HepG2 (cell line): ENCODE data around the gene ZNF254. TPM values are rescaled to one million over a fixed set of nuclear protein-coding genes. Genes with fewer than 3 reads are reported as not detected.

Experiments
- ATAC-seq: fragments of 200-7000 bp; cut with Tn5 transposase; 3 replicates; pipeline ENCODE4 v1.9.1; 2020; ENCODE audit warnings: mild to moderate bottlenecking, moderate library complexity
- BruUV-seq: library from RNA; stranded (reverse); fragments of 400-500 nt; replicated peaks from 2 replicates; lab custom pipeline; 2021; lab: Mats Ljungman, UMichigan
- CTCF ChIA-PET: fragments of 300-600 bp; formaldehyde crosslinking; extraction: SDS; loops from one replicate; lab custom pipeline; 2021; ENCODE audit warnings: low total read pairs, inconsistent platforms, low intra/inter-chr PET ratio; lab: Yijun Ruan, JAX
- POLR2A ChIA-PET: fragments of 350-600 bp; sonication (Branson Sonifier 250); formaldehyde crosslinking; loops from one replicate; lab custom pipeline; 2020; ENCODE audit warnings: antibody characterized with exemption, inconsistent platforms; lab: Yijun Ruan, JAX
- DNase-seq: peaks from one replicate; pipeline ENCODE4 v3.0.0-alpha.2; 2015; ENCODE audit warnings: low spot score
- FAIRE-seq: peaks from 3 replicates; lab custom pipeline; 2011; peaks lifted over from hg19 to GRCh38; lab: Jason Lieb, UNC
- H2AFZ ChIP-seq: one replicate; pipeline ENCODE4 v1.6.1; 2011; ENCODE audit warnings: low read length, inconsistent platforms
- H3K27ac ChIP-seq: fragments of 300-600 bp; 3 replicates; pipeline ENCODE4 v1.8.0; 2011; ENCODE audit warnings: mixed run types, mild to moderate bottlenecking, mixed read lengths, low read length, inconsistent platforms; ENCODE audit not compliant: insufficient read depth; ENCODE audit errors: extremely low read length
- H3K27me3 ChIP-seq, 2 experiments: fragments of 200-600 bp in 1 of 2; 2 replicates in 1 of 2; 3 replicates in 1 of 2; pipeline versions ENCODE4 v1.6.0 to v1.8.0; 2011; ENCODE audit warnings: low read length in 2 of 2, mild to moderate bottlenecking in 2 of 2, moderate library complexity in 2 of 2, inconsistent platforms in 1 of 2; ENCODE audit not compliant: insufficient read depth in 2 of 2, control insufficient read depth in 1 of 2
- H3K36me3 ChIP-seq, 2 experiments: fragments of 200-600 bp in 1 of 2; replicated peaks in 1 of 2; 2 replicates in 1 of 2; 3 replicates in 1 of 2; pipeline versions ENCODE4 v1.5.1 to v1.8.0; 2011; ENCODE audit warnings: low read length in 2 of 2, inconsistent platforms in 1 of 2; ENCODE audit not compliant: insufficient read depth in 2 of 2, control insufficient read depth in 1 of 2
- H3K4me1 ChIP-seq: 2 replicates; pipeline ENCODE4 v1.5.1; 2012; ENCODE audit warnings: low read length, inconsistent platforms; ENCODE audit not compliant: insufficient read depth
- H3K4me2 ChIP-seq: 2 replicates; pipeline ENCODE4 v1.6.0; 2011; ENCODE audit warnings: low read depth, low read length, inconsistent platforms
- H3K4me3 ChIP-seq, 3 experiments: fragments of 200-600 bp in 1 of 3; sonication (generic), shearing (Covaris generic) in 1 of 3; replicated peaks in 1 of 3; 2 replicates each; pipeline ENCODE4 v1.5.1; 2011 to 2016; ENCODE audit warnings: low read length in 3 of 3, inconsistent platforms in 2 of 3, low read depth in 2 of 3, mild to moderate bottlenecking in 2 of 3, control low read depth in 1 of 3, mixed read lengths in 1 of 3; ENCODE audit not compliant: insufficient read depth in 1 of 3
- H3K79me2 ChIP-seq: one replicate; pipeline ENCODE4 v1.6.1; 2011; ENCODE audit warnings: low read length, inconsistent platforms; ENCODE audit not compliant: insufficient read depth
- H3K9ac ChIP-seq: 2 replicates; pipeline ENCODE4 v1.6.0; 2011; ENCODE audit warnings: mild to moderate bottlenecking, low read depth, low read length, inconsistent platforms; ENCODE audit not compliant: insufficient read depth
- H3K9me3 ChIP-seq: 2 replicates; pipeline ENCODE4 v1.5.1; 2012; ENCODE audit warnings: mild to moderate bottlenecking, low read length
- H4K20me1 ChIP-seq: 2 replicates; pipeline ENCODE4 v1.6.0; 2011; ENCODE audit warnings: inconsistent platforms, mild to moderate bottlenecking, low read length, moderate library complexity; ENCODE audit not compliant: insufficient read depth
- ARID2 ChIP-seq: sonication (generic); formaldehyde crosslinking; IDR thresholded peaks from 2 replicates; pipeline ENCODE4 v1.8.1; 2022; ENCODE audit warnings: mild to moderate bottlenecking, missing genetic modification reagents, borderline replicate concordance
- ATF7 ChIP-seq, 2 experiments: fragments of 450-650 bp in 1 of 2; sonication (generic) in 1 of 2; formaldehyde crosslinking in 1 of 2; IDR thresholded peaks; 2 replicates each; pipeline versions ENCODE4 v1.4.0 to v1.6.1; 2016 to 2020; ENCODE audit warnings: antibody characterized with exemption in 1 of 2, mild to moderate bottlenecking in 1 of 2, missing genetic modification reagents in 1 of 2
- CREB1 ChIP-seq, 2 experiments: fragments of 450-650 bp in 1 of 2; IDR thresholded peaks; 2 replicates each; pipeline ENCODE4 v1.6.1; 2016 to 2017; ENCODE audit warnings: control low read depth in 1 of 2, mild to moderate bottlenecking in 1 of 2, missing compliant biosample characterization in 1 of 2, missing genetic modification characterization in 1 of 2
- EHMT2 ChIP-seq: fragments of 200-600 bp; sonication (generic); IDR thresholded peaks from 2 replicates; pipeline ENCODE4 v1.7.0; 2017; ENCODE audit warnings: antibody characterized with exemption, low read depth, low read length, borderline replicate concordance
- ZBTB37 ChIP-seq: sonication (generic); formaldehyde crosslinking; IDR thresholded peaks from 2 replicates; pipeline ENCODE4 v1.4.0; 2020; ENCODE audit warnings: mild to moderate bottlenecking, missing genetic modification reagents
- ZFY ChIP-seq: sonication (generic); formaldehyde crosslinking; IDR thresholded peaks from 2 replicates; pipeline ENCODE4 v1.4.0; 2020; ENCODE audit warnings: missing genetic modification reagents
- in situ Hi-C: cut with HindIII; loops from 2 replicates; pipeline ENCODE4 v1.10.0; 2017; ENCODE audit warnings: low pct_unique_long_range_greater_than_20kb; ENCODE audit not compliant: extremely low pct_ligation_motif_present
- intact Hi-C: fragments of 100-400 bp; cut with micrococcal nuclease; formaldehyde crosslinking; loops from one replicate; pipeline ENCODE4 v1.10.0; 2022; ENCODE audit not compliant: unreplicated experiment
- polyA plus RNA-seq, 8 experiments: library from polyadenylated mRNA; depleted of rRNA in 3 of 8; stranded (reverse) in 7 of 8; unstranded in 1 of 8; fragments of >200 nt; fragmentation: Illumina TruSeq in 4 of 8; extraction: Trizol in 4 of 8; gene quantifications; 2 replicates each; pipeline versions ENCODE4 v1.2.1 to v1.2.3, GENCODE V29; 2011 to 2016; ENCODE audit warnings: low read depth in 4 of 8, missing spikeins in 1 of 8, mixed read lengths in 1 of 8; ENCODE audit not compliant: insufficient read depth in 1 of 8
- total RNA-seq, 5 experiments: library from RNA; depleted of rRNA; stranded (reverse); fragments of >200 nt; fragmentation: Illumina TruSeq; extraction: Trizol; gene quantifications; 2 replicates each; pipeline ENCODE4 v1.2.3, GENCODE V29; 2016; ENCODE audit warnings: low read depth in 1 of 5

ZNF254 gene
- total and polyA plus RNA-seq, 2 of the 13 experiments (the other 11 are each of a cell fraction or from before 2014, with no cell fraction given), result 2.6 to 4.6 TPM

- no peak for TF ChIP-seq ARID2 (CRISPR knock-in tag)
- no peak for TF ChIP-seq EHMT2
- TF ChIP-seq ZBTB37, result no peak
These were observed 26.2 kb upstream of the ZNF254 start (continued) for GRCh38 chr19:24060687-24061356.

- H3K4me3 ChIP-seq, result no peak overlapping the region
- no TSS peak for BruUV-seq
- H3K79me2 ChIP-seq, result no peaks in the 10 kb centered on the region
- peaks cover 3 to 31% of the 10 kb centered on the region in 2 experiments; a peak in 4 of 5 replicates for H3K36me3 ChIP-seq
- no peak overlapping the region for H3K9ac ChIP-seq
- peaks cover 17% of the 10 kb centered on the region for H3K4me1 ChIP-seq
- DNase-seq (no peak), ATAC-seq (no peak), FAIRE-seq (no peak)
- TF ChIP-seq ATF7 (IDR thresholded peaks at IDR 0.05) (peak; percentile 78), ATF7 (CRISPR knock-in tag; IDR thresholded peaks at IDR 0.05) (no peak), CREB1 (IDR thresholded peaks at IDR 0.05) (peak; percentile 14; the same call in 1 of the 2 replicates), CREB1 (CRISPR knock-in tag; IDR thresholded peaks at IDR 0.05) (no peak), ZFY (CRISPR knock-in tag) (no peak)
- H3K27me3 ChIP-seq, result no peaks in the 10 kb centered on the region
- no peak overlapping the region for H2AFZ ChIP-seq
- H4K20me1 ChIP-seq, result no peaks in the 10 kb centered on the region
- intact Hi-C loops (loop anchor here (2.0 kb wide), 1 partner anchor 79 kb away; no protein-coding TSS in a partner anchor), in situ Hi-C loops (no loop called here)
- ChIA-PET POLR2A (no interaction called here), CTCF (no interaction called here)
- no peak overlapping the region for H3K27ac ChIP-seq
- no peak overlapping the region for H3K4me2 ChIP-seq
- no peaks in the 10 kb centered on the region for H3K9me3 ChIP-seq
These were observed 24.8 kb upstream of the ZNF254 start for GRCh38 chr19:24062190-24062589.
